Activated CD4-positive, alpha-beta T cell treated with anti-CD3 and anti-CD28 coated beads, Interleukin-2, amount 50 U/mL, for 1 hour (primary cell): ENCODE data around the gene NFU1.
"Not testable (repeated sequence)": the region's sequence is repeated elsewhere in the genome, so short reads cannot be mapped to it uniquely, and the experiment has no call there.

Experiments
- DNase-seq: peaks from one replicate; pipeline ENCODE4 v3.0.0-alpha.2; 2020

Gene NFU1

GRCh38 chr2:69449906-69450305 is 12.7 kb upstream of the NFU1 start:
- DNase-seq, result no peak

DNA sequence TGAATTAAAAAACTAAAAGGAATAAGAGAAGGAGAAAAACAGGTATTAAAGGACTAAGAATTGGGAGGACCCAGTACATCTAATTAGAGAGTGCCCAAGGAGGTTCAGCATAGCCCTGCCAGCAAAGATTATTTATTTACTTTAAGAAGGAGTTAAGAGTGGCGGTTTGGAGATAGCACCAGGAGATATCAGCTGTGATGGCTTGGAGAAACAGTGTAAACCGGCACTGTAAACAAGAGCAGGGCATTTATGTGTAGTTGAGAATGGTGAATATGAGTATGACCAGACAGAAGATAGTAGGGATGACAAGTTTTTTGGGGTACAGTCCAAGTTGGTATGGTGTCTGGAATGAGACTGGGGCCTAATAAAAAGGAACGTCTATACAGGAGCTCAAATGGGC is 6.4 kb upstream of the NFU1 start:
- not testable (repeated sequence) for DNase-seq

DNA sequence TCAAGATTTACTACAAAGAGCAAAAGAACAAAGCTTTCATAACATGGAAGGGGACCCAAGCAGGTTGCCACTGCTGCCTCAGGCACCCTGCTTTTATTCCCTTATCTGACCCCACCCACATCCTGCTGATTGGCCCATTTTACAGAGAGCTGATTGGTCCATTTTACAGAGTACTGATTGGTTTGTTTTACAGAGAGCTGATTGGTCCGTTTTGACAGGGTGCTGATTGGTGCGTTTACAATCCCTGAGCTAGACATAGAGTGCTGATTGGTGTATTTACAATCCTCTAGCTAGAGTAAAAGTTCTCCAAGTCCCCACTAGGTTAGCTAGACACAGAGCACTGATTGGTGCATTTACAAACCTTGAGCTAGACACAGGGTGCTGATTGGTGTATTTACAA is 2.3 kb upstream of the NFU1 start:
- DNase-seq, result not testable (repeated sequence)

DNA sequence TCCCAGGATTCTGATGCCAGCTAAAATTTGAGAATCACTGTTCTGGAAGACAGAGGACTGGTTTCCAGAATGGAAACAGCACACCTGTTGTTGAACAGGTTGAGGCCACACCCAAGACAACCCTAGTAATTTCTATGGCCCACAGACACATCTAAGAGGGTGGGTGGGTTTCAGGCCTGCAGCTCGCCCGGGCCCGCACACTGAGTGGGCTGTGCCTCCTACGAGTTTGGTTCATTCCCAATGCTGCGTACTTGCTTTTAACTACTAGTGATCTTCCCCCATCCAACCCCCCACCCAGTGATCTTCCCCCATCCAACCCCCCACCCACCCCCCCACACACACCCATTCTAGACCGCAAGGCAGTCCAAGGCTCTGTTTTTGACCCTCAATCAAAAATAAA is 1.3 kb upstream of the NFU1 start:
- DNase-seq, result no peak

GRCh38 chr2:69437751-69438154 is 518 bp upstream of the NFU1 start:
- no peak for DNase-seq

DNA sequence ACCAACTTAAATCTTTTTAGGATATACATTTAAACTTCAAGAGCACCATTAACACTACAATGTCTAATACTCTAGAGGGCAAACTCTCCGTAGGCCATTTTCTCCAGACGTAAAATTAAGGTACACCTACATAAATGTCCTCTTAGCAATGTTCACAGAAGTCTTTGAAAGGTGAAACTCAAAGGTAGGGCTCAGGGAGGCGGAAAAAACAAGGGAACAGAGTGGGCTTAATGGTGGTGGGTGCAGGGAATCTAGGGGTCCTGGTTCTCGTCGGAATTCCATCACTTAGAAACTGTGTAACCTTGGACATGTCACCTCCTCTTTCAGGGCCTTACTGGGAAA is 668 bp downstream of the NFU1 start:
- DNase-seq, result no peak

GRCh38 chr2:69434753-69435152 is 2.5 kb downstream of the NFU1 start:
- DNase-seq, result no peak

DNA sequence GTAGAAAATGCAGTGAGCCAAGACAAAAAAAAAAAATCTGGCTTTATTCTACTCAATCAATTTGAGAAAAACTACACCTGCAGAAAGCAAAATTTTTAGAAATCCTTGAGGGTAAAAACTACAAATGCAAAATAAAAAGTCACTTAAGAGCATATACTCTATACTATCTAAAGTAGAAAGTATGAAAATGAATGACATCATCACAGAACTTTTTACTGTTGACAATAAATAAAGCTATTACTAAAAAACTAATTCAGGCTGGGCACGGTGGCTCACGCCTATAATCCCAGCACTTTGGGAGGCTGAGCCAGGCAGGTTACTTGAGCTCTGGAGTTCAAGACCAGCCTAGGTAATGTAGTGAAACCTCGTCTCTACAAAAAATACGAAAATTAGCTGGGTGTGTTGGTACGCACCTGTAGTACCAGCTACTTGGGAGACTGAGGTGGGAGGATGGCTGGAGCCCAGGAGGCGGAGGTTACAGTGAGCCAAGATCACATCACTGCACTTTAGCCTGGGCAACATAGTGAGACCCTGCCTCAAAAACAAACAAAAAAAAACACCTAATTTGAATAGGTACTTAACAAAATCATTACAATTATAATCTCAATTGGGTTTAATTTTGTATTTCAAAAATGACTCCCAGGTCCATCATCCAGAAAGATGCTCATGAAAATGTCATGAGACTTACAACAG is 7.6 kb downstream of the NFU1 start:
- DNase-seq, result no peak

- DNase-seq, result no peak
Measured at GRCh38 chr2:69428981-69429380, 8.3 kb downstream of the NFU1 start.

DNA sequence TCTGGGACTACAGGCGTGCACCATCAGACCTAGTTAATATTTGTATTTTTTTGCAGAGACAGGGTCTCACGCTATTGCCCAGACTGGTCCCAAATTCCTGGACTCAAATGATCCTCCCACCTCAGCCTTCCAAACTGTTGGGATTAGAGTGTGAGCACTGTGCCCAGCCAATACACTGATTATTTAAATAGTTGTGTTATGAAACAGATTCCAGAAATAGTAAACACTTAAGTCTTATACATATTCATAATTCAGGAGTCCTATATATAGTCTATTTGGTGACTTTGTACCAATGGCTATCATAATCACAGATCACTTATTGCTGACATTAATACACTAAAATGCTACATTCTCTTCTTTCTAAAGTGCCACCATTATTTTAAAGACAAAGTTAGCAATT is 12.8 kb downstream of the NFU1 start:
- DNase-seq, result no peak

DNA sequence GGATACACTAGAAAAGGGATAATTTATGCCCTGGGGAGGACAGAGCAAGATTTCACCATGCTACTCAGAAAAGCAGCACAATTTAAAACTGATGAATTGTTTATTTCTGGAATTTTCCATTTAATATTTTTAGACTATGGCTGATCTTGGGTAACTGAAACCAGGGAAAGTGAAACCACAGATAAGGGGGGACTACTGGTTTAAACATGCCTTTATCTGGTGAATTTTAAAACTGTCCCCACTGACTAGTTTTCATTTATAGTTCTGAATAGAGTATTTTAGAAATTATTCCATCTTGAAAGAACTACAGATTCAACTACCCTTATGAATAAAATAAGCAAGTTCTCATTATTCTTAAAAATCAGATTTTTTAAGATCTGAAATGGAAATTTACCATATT is 15.0 kb downstream of the NFU1 start:
- DNase-seq, result no peak

DNA sequence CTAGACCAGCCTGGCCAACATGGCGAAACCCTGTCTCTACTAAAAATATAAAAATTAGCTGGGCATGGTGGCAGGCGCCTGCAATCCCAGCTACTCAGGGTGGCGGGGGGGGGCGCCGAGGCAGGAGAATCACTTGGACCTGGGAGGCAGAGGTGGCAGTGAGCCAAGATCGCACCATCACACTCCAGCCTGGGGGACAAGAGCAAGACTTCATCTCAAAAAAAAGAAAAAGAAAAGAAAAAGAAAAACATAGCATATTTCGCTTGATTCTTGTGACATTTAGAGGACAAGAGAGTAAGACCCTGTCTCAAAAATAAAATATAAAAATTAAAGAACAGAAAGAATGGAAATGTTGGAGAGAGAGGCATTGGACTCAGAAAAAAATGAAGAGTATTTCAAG is 18.1 kb downstream of the NFU1 start:
- DNase-seq, result not testable (repeated sequence)

DNA sequence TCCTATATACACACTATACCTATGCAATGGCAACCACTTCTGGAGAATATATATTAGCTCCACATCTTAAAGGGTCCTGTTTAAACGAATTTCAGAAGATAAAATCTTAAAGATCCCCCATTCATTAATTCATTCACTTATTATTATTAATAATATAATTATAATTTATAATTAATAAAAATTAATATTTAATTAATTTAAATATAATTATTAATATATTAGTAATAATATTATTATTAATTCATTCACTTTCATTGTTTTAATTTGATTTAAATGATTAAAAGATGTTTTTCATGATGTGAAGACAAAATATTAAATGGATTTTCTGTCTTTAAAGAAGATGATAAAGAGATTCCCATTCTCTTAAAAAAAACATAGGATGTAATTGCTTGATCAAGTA is 21.1 kb downstream of the NFU1 start:
- DNase-seq, result no peak

- no peak for DNase-seq
Measured at GRCh38 chr2:69411120-69411519, 26.1 kb downstream of the NFU1 start.

DNA sequence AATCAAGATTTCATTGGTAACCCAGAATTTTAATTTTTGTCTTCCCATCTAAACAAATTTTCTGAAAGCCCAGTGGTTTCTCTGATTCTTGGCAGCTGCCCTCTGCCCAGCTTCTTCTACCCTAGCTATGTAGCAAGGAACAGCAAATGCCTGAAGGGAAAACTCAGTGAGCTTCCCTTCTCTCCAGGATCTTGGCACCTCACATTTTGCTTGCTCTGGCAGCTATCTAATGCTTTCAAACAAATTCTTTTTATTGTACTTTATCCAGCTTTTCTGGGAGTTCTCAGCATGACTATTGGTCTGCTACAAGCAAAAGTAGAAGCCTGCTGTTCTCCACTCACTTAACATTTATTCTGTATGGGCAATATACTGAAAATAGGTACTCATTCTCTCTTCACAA is 31.9 kb downstream of the NFU1 start:
- no peak for DNase-seq

DNA sequence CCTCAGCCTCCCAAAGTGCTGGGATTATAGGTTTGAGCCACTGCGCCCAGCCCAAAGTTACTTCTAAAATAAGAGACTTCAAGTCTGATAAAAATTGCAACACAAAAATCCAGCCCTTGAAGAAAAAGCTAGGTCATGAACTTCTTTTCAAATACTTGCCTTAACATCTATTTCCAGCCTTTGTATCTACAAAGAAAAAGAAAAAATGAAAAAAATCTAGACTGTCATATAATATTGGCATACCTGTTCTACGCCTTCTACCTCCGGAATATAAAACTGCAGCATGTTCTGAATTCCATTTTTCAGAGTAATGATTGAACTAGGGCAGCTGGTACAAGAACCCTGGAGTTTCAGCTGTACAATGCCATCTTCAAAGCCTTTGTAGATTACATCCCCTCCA is 37.1 kb downstream of the NFU1 start:
- no peak for DNase-seq

DNA sequence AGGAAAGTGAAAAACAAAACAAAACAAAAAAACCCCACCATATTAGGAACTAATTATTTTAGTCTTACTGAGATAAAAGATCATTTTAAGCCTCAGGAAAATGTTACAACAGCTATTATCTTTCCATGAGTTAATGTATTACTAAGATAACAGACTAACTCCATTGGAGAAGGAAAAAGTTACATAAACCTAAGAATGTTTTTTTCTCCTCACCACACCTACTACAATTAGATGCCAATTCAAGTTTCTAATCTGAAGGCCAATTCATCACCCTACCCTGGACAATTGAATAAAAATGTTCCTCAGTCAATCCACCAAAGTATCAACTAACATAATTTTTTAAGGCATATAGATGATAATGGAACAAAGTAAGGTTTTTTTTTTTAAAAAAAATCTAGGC is 40.0 kb downstream of the NFU1 start:
- DNase-seq, result no peak

DNA sequence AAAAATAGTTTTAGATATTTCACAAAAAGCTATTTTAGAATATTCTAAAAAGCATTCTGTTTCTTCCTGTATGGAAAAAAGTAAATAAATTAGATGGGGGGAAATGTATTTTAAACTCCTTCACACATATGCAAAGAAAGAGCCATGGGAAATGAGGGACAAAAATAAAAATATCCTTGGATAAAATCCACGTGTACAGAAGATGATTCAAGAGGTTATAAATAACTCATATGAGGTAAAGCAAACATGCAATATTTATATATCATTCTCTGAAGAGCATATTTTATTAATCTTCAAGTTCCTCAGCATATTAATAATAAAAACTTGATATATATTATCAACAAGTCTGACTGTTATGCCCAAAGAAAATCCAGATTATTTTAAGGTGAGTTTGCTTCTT is 41.4 kb downstream of the NFU1 start:
- DNase-seq, result no peak

- no peak for DNase-seq
Measured at GRCh38 chr2:69393963-69394362, 43.3 kb downstream of the NFU1 start.

DNA sequence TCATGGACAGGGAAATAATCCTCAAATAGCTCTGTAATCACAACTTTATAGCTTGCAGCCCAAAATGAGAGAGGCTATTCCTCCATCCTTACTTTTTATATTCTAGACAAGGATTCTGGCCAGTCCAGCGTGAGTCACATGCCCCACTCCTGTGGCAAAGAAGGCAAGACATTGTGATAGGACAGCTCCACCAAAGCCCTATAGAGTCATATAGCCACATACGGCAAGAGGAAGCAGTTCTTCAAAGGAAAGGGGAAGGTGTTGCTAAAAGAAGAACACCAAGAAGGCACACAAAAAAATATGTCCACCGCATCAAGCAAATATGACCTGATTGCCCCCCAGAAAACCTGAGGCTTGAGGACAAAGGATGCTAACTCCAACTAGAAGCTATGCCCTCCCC is 46.8 kb downstream of the NFU1 start:
- DNase-seq, result no peak

GRCh38 chr2:69390001-69390400 is 47.2 kb downstream of the NFU1 start:
- DNase-seq, result no peak

DNA sequence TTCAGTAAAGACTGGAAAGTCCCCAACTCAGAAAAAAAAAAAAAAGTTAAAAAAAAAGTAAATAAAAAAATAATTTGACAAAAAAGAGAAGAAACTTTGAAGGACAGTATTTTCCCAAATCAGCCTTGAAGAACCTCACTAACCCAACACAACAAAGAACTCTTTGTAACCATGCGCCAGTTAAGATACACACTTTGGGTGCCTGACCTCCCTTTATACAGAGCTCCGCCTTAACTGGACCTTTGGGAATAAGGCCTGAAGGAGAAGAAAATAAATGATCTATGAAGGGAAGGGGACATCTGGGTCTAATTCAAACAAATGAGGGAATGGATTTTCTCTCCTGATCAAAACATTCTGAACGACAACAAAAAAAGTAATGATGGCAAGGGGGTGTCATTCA is 48.0 kb downstream of the NFU1 start:
- no peak for DNase-seq

DNA sequence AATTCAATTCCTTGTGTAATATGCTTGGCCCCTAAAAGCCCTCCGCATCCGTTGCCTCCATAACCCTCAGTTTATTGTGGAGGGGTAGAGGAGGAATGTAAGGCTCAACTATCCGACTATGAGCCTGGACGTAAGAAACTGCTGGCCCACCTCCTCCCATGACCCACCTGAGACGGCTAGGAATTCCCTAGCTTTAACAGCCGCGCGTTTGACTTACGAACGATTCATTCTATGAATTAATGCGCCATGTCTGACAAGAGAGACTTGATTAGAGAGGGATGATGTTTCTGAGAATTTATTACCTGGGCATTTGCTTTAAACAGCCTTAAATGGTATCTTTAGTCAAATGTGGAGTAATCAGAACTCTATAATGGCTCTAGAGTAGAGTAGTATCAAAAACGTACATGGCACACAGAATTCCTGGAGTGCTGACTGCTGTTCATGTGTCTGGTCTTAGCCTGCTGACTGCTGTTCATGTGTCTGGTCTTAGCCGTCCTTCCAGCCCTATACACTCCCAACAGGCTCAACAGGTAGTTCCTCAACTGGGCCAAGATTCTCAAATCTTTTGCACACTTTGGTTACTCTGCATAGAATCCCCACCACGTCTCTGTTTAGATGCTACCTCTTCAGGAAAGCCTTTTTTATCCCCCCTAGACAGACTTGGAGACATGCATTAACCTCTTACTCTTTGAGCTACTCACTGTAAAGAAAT is 49.3 kb downstream of the NFU1 start:
- no peak for DNase-seq

DNA sequence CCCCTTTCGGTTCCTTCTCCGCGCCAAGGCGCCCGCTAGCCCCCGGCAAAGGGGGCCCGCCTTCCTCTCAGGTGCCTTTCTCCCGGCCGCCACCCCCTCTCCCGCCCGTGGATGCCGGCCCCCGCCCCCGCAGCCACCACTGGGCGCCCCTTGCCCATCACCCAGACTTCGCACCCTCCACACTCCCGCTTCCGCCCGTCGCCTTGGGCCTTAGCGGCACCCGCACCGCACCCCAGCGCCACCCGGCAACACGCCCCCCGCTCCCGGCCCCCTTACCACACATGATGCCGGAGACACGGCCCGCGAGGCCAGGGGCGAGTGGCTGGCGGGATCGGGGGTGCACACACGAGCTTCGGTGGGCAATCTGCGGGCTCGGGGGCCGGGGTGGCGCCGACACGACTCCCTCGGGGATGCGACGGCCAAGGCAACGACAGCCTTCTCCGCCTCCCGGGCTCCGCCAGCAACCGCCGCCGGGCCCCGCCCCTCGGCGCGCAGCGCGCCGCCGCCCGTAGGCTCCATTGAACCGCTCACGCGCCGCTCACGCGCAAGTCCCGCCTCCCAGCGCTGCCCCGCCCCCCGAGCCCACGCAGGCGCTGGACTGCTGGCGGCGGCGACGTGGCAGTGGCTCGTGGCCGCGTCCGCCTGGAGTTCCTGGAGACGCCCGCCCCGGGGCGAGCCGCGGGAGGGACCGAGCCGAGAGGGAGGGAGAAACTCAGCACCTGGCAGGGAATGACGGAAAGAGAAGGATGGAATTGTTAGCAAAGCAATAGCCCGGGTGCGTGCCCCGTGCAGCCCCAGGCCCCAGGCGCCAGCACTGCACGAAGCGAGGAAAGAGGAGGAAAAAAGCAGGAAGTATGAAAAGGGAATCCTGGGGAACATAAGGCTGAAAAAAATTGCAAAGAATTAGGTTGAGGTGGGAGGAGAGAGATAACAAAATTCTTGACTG is 50.2 kb downstream of the NFU1 start, which contains the start of gene GFPT1:
GFPT1 (minus strand) TSS at position 439 of the 946 bp plus-strand sequence; CDS start at position 283, 156 bp downstream.
- peak; percentile 92 for DNase-seq
